Renal cortical epithelial cell (primary cell): ENCODE data around the gene FANCI. TPM values are rescaled to one million over a fixed set of nuclear protein-coding genes. Genes with fewer than 3 reads are reported as not detected.

ENCODE experiments used
- DNase-seq: peaks from one replicate; pipeline ENCODE4 v3.0.0-alpha.2; 2011; ENCODE audit warnings: low read depth
- total RNA-seq: library from RNA; depleted of rRNA; stranded (reverse); fragments of >200 nt; gene quantifications from 2 replicates; pipeline ENCODE4 v1.2.3, GENCODE V29; 2014

Gene FANCI
- total RNA-seq, 1 donor from 2014 or later = 7.4 TPM

DNA sequence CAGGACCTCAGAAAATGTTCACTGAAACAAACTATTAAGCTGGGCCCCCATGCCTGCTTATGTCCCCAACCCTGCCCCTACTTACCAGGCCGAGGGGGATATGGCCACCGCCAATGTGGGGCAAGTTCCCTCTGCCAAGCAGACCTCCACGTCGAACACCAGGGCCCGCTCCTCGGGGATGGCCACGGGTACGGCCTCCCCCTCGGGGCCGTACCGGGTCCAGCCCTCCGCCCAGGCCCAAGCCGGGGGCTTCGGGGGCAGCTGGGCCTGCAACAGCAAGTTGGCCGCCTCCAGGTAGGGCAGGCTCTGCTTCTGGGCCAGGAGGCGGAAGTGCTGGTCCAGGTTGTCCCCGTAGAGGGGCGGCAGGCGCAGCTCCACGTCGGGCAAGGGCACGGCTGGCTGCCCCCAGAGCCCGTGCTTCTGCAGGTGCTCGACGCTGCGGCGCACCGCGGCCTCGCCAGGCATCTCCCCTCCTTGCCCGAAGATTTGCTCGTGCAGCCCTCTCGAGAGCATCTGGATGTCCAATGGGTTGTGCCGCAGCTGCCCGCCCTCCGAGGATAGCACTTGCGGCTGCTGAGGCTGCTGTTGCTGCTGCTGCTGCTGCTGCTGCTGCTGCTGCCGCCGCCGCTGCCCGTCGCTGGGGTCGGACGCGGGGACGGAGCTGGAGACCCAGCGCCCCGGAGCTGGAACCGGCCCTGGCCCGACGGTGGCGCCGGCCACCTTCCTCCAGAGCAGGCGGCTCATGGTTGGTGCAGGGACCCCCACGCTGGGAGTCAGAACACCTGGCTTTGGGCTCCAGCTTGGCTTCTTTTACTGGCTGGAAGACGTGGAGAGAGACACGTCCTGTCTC is 89.5 kb downstream of the FANCI start:
- DNase-seq = no peak

DNA sequence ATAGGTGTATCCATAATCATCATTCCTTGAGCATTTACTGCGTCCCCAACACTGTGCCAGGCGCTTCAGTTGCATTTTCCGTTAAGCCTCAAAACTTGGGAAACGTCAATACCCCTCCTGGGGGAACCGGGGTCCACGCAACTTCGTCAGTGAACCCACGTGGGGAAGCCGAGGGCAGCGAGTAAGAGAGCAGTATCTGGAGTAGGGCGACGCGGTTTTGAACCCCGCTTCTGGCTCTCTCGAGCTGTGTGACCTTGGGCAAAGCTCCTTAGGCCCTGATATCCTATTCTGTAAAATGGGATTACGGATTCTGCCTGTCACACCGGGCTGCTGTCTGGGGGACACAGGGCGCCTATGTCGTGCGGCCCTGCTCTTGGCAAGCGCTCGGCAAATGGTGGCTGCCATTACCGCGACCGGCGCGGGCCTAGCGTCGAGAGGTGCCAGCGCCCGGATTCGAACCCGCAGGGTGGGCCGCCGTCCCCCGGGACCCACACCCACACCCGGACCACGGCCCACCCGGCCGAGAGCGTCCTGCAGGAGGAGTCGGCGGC is 90.3 kb downstream of the FANCI start:
- no peak for DNase-seq

DNA sequence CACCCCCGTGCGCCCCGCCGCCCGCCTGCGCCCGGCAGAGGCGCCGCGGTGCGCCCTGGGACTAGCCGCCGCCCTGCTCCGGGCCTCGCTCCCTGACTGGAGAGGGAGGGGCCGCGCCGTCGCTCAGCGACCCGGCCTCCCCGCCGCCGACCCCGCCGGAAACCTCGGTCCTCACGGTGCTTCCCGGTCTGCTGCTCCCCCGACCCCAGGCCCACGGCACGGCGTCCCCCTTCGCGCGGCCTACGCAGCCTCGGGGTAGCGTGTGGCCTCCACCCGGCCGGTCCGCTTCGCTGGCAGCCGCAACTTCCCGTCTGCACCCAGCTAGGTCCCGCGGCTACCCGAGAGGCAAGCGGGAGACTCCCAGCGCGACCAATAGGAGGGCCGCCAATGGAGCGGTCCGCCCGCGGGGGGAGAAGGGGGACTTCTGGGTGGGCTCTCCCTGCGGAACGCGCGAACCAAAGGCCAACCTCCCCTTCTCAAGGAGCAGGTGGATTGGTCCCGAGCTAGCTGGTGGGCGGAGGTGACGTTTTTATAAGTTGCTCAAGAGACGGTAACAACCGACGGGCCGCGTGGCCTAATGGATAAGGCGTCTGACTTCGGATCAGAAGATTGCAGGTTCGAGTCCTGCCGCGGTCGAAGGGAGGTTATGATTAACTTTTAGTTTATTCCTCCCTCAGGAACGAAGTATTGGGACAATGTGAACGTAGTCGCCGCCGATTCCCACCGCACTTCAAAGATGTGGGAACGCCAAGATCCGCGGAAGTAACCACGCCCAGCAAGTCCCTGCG is 90.9 kb downstream of the FANCI start, which contains the start of gene POLG:
TSS of gene POLG (minus strand) at position 315 of the 788 bp plus-strand sequence. CDS start 1,070 bp downstream, outside the sequence.
- peak; percentile 93 for DNase-seq

DNA sequence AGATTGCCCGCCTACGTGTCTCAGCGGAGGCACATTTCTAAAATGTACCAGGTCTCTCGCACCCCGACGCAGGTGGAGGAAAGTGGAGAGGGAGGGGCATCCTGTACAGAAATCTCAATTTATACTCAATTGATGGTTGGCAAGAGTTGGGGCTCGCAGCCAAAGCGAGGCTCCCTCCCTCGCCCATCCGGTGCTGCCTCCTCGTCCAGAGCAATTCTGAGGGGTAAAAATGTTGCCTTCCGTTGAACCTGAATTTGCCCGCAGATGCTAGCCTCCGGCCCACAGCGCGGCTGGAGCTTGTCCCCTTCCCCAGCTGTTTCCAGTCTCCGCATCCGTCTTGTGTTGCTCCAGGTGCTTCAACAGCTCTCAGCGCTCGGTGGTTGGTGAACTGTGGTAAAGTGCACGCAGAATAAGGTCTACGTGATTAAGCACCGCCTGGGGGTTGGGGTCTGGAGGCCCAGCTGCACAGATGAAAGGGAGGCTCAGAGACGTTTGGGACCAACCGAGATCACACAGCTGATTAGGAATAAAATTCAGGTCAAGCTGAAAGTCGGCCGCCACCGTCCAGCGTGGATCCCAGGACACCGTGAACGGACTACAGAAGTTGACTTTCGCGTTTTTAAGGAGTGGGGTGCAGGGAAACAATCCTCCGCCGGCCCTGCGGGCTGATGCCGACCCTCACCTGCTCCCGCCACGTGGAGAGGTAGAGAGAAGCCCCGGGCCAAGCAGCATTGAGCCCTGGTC is 91.7 kb downstream of the FANCI start:
- DNase-seq = peak; percentile 11

DNA sequence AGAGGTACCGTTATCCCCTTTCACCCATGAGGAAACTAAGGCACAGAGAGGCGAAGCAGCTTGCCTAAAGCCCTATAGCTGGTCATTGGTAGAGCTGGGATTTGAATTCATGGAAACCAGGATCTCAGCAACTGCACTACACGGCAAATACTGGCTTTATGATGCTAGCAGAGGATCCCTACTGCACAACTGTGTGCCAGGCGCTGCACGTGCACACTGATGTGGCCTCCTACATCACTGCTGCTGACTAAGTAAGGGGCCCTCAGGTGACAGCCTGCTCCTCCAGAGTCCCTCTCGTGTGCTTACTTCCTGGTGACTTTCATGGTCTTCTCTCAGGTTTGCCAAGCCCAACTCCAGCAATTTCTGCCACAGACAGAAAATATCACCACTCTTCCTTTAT is 94.3 kb downstream of the FANCI start:
- no peak for DNase-seq

DNA sequence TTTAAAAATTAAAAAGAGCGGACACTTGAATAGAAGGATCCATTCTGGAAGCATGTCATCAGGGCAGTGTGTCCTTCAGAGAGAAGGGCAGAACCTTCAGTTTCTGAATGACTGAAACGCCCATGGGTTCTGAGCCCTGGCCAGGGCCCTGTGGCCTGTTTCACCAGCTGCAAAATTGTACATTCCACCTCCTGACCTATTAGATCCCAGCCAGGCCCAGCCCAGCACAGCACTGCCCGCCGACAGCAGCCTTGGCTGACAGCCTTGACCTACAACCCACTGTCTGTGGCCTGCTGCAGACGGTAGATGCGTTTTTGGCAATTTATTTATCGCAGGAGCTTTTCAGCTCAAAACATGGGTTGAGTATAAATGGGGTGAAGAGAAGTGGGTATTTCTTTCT is 96.8 kb downstream of the FANCI start:
- no peak for DNase-seq

DNA sequence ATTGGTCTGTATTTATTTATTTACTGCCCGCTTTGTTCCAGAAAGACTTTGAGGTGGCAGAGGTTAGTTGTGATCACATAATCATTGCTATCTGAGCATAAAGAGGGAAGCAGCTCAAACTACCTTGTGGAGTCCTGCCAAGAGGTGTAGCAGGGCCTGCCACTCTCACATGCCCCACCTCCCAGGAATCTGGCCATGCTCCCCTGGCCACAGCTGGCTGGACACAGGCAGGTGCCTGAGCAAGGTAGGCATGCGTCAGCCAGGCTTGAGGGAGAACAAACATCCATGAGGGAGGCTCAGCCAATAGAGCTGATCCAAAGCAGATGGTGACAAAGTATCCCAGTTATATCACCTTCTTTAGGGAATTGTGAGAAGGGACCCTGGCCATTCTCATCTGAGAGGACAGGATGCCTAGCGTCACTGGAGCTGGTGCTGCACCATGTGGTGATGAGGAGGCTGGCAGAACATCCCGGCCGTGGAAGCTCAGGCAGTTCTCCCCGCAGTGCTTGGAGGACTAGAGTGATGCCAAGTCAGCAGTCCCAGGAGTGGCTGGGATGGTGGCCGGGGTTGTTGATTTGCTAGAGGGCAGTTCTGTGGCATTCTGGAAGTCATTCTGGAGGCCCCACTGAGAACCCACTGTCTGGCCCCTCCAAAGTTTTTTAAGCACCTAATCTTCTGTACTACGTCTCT is 97.7 kb downstream of the FANCI start:
- peak; percentile 25 for DNase-seq

DNA sequence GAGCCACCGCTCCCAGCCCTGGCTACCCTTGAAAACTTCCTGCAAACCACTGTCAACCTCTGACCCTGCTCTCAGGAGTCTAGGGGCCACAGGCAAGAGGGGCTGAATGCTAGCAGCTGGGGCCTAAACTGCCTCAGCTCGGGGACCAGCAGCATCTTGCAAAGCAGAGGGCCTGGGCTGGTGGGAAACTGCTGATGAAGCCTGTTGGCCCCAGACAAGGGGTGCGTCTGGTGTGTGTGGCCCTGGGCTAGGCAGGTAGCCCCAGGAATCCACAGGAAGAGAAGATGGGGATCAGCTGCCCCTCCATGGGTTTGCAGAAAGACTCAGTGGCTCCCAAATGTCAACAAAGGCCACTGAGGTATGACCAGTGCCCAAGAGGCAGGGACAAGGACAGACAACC is 99.1 kb downstream of the FANCI start:
- no peak for DNase-seq

DNA sequence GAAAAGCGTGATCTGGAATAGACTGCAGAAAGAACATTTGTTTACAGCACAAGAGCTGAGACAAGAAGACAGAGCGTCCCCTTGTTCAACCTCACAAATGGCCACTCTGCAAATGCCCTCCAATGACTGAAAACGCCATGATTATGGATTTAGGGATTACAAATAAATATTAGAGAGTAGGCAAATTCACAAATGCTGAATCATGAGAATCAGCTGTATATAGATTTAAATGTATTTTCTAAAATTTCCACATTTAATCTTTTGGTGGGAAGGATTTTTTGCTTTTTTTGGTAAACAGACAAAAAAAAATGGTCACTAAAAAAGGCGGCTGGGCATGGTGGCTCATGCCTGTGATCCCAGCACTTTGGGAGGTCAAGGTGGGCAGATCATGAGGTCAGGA is 101.5 kb downstream of the FANCI start:
- DNase-seq = no peak

DNA sequence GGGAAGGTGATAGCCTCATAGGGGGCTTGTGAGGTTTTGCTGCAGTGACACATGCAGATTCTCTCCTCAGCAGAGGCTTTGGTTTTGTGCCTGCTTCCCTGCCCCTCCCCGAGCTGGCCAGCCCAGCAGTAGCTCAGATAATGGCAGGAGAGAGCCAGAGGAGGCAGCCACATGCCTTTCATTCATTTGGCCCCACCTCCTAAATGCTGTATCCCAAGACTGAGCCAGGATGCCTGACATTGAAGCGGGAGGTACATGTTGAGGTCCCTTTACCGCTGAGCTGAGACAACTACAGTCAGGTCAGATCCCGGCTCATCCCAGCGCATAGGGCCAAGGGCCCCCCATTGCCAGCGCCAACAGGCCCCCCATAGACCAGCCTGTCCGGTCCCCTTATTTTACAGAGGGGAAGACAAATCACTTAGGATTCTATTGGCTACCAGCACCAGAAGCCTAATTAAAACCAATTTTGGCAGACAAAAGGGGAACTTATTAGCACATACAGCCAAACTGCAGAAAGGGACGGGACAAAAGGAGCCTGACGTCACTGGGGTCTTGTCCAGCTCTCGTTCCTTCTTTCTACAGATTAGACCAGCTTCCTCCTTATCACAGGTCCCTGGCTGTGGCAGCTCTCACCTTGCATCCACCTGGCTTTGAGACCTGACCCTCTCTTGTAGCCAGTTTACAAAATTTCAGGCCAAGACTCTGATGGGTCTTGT is 102.9 kb downstream of the FANCI start:
- no peak for DNase-seq

DNA sequence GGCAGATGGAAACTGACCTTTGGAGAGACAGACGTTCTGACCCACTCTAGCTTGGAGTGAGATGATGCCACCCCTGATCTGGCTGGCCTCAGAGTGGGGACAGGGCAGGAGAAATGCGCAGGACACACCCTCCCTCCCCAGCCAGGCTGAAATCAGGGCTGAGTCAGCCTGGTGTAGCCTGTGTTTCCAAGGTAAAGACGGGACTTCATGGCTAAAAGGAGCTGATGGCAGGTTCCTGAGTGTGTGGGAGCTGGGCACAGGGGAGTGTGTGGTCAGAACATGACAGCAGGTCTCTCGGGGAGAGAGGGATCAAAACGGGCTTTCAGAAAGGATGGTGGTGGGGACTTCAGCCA is 105.4 kb downstream of the FANCI start:
- DNase-seq = no peak

DNA sequence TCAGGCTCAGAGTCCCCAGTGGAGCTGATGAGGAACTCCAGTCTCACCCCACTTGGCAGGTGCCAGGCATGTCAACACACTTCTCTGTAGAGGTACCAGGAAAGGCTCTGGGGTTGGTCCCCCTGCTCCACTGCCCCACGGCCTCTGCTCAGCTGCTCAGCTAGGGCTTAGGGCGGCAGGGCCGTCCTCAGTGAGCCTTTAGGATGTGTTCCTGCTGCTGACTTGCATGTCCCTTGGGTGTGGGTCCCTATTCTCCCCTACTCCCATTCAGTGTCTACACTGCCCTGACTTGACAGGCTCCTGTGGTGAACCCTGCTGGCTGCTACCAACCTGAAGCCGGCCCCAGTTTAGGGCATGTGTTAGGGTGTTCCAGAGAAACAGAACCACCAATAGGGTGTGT is 108.7 kb downstream of the FANCI start:
- DNase-seq = no peak

DNA sequence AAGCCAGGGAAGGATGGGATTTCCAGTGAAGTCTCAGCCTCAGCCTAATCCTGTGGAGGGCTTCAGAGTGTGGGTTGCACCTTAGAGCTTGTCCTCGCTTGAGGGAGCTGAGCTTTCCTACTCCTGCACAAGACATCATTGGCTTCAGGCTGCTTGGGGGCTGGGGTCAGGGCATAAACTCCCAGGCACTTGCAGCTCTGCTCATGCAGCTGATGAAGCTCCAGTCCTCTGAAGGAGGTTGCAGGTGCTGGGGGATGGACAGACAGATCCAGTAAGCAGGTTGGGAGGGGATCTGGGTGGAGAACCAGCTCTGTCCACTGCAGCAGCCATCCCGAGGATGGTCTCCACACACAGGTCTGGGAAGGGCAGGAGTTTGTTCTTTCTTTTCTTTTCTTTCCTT is 110.2 kb downstream of the FANCI start:
- no peak for DNase-seq

DNA sequence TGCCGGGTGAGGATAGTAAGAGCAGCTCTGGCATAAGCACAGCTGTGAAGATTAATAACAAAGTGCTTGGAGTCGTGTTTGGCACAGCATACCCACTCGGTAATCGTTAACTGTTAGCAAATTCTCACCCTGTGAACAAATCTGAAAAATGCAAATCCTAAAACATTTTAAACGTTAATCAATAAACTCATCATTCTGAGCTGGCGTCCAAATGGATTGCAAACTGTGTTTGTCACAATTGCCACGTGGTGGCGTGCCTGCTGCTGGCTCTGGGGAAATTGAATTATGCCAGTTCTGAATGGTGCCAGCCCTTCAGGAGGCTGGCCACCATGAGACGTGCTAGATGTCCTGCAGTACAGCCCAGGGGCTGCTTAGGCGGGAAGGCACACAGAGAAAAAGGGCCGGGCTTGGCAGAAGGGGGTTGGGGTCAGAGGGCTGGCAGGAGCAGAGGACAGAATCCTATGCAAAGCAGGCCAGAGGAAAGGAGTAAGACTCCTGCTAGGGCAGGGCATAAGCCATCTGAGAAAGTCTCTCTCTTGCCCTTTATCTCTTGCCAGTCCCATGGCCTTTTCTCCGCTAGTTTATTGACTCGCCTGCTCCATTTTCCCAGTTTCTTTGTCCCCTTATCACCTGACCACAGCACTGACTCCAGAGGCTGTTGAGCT is 113.0 kb downstream of the FANCI start:
- peak; percentile 21 for DNase-seq

DNA sequence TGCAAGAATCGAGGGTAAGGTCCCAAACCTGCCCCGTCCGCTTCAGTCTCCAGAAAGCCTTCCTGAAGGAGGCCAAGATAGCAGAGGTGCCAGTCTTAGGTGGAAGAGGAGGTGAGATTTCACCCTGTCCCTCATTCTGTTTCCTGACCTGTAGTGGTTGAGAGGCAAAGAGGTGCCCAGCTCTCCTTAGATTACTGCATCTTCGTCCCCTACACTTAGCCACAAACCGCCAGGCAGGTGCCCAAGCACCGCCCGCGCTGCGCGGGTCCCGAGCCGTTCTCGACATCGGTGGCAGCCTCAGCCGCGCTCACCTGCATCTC is 114.6 kb downstream of the FANCI start:
- DNase-seq = no peak

DNA sequence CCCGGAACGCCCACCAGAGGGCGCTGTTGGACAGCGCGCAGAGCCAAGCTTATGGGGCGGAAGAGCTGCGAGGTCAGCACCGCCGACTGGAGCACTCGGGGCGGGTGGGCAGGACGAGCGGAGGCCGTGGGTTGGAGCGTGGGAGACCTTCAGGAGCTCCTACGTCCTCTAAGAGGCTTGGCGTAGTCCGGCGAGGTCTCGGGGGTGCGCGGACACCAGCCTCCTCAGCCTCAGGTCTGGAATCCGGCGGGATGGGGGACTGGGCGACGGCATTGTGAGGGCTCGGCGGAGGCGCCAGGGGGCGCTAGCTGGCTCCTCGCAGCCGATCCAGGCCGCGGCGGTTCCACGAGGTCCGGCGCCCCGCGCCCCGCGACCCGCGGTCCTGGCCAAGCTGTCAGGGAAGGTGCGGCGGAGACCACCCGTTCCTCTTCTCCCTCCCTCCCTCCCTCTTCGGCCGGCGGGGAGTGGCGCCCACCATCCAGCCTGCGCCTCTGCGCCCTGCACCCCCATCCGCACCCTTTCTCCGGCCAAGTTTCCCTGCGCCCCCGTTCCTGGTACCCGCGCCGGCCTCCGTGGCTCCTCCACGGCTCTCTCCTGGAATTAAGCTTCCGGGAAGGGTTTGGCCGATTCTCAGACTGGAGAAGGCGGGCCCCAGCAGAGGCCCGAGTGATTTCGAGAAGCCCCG is 115.1 kb downstream of the FANCI start:
- DNase-seq = peak; percentile 39

DNA sequence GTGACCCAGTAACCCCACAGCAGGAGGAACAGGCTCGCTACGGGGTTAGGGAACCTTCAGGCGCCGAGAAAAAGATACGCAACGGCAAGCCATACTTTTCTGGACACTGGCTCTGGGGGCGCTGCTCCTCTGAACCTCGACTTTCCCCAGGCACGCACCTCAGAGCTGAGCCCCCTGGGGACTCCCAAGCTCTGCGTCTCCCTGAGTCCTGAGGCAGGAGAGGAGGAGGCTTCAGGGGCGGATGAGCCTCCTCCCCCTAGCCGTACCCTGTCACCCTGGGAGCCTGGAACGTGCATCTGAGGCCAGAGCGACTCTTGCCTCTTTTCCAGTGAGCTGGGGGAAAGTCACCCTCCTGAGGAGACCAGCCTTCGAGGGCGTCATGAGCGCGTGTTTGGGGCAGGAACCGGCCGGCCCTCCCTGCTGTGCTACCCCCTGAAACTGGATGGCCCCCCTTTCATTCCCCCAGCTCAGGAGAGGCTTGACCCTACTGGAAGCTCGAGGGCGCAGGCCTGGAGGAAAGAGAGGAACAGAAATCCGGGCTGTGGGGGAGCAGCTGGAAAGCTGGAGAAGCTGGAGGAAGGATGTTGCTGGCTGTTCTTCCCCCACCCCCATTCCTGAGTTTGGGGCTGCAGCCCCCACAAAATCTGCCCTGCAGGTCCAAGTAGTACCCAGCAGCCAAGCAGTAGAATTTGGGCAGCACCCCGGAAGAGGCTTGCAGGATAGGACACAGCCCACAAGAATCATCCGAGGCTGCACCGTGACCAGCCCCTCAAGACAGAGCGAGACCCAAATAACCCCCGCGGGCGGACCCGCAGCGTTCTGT is 115.9 kb downstream of the FANCI start:
- DNase-seq = no peak

DNA sequence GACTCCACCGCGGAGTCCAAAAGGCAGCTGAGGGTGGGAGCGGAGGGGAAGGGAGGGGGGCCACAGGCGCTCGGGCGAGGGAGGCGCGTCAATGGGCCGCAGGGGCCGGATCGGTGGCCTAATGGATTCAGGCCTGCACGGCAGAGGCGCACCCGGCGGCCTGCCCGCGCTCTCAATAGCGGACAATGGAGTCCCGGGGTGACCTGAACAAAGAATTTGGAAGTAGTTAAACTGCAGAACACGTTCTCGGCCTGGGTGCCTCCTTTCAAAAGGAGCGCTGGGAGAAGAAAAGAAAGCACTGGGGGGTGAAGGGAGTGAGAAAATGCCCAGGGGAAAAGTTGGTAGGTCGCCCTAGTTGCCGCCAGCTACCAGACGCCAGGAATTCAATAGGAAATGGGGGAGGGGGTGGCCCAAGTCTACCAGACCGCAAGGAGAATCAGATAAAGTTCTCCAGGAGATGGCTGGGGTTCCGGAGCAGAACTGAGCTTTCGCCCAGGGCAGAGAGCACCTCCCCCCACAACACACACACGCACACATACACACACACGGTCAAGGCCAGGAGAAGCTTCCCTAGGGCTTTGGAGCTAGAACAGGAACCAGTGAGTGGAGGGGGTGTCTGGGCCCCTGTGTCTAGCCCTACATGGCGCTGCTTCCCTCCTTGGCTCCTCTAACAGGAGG is 116.7 kb downstream of the FANCI start:
- DNase-seq = no peak
